Neutrophil (primary cell): ENCODE measurements around the gene POU4F2.

ENCODE experiments used
- H3K27ac ChIP-seq: fragments of 200-600 bp; sonication (generic); 2 replicates; pipeline ENCODE4 v1.5.1; 2016; ENCODE audit warnings: mild to moderate bottlenecking, moderate library complexity
- H3K27me3 ChIP-seq: fragments of 200-600 bp; sonication (generic); 2 replicates; pipeline ENCODE4 v1.6.0; 2016; ENCODE audit warnings: mild to moderate bottlenecking
- H3K36me3 ChIP-seq: fragments of 200-600 bp; sonication (generic); 2 replicates; pipeline ENCODE4 v1.5.1; 2017
- H3K4me1 ChIP-seq, 2 experiments: fragments of 200-600 bp in 1 of 2; sonication (generic) in 1 of 2; 1 replicate in 1 of 2; 2 replicates in 1 of 2; pipeline versions ENCODE4 v1.5.1 to v1.6.1; 2013 to 2016; ENCODE audit warnings: low read depth in 1 of 2, low read length in 1 of 2, mild to moderate bottlenecking in 1 of 2, moderate library complexity in 1 of 2; ENCODE audit not compliant: control insufficient read depth in 1 of 2, insufficient read depth in 1 of 2
- H3K4me3 ChIP-seq, 2 experiments: fragments of 200-600 bp in 1 of 2; sonication (generic) in 1 of 2; 1 replicate in 1 of 2; 2 replicates in 1 of 2; pipeline ENCODE4 v1.5.1; 2013 to 2016; ENCODE audit warnings: low read depth in 1 of 2, low read length in 1 of 2, mild to moderate bottlenecking in 1 of 2, moderate library complexity in 1 of 2
- H3K9me3 ChIP-seq: fragments of 200-600 bp; sonication (generic); 2 replicates; pipeline ENCODE4 v1.5.1; 2016
- TF ChIP-seq, protein P1 (sequence below): fragments of 200-600 bp; sonication (generic); IDR thresholded peaks from 2 replicates; pipeline ENCODE4 v1.5.1; 2016; ENCODE audit warnings: antibody characterized with exemption

Gene POU4F2

DNA sequence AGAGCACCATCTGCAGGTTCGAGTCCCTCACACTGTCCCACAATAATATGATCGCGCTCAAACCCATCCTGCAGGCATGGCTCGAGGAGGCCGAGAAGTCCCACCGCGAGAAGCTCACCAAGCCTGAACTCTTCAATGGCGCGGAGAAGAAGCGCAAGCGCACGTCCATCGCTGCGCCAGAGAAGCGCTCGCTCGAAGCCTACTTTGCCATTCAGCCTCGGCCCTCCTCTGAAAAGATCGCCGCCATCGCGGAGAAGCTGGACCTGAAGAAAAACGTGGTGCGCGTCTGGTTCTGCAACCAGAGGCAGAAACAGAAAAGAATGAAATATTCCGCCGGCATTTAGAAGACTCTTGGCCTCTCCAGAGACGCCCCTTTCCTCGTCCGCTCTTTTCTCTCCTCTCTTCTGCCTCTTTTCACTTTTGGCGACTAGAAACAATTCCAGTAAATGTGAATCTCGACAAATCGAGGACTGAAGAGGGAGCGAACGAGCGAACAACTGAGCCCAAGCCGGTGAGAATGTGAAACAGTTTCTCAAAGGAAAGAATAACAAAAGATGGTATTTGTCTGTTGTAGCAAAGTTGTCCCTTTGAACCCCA, 1.9 kb downstream of the POU4F2 start:
- Histone ChIP-seq H3K27ac (no peak overlapping the region), H3K9me3 (no peaks in the 10 kb centered on the region), H3K4me1 (no peaks in the 10 kb centered on the region), H3K27me3 (peaks cover 100% of the 10 kb centered on the region), H3K36me3 (no peaks in the 10 kb centered on the region), H3K4me3 (no peak overlapping the region)
- TF ChIP-seq, protein P1, sequence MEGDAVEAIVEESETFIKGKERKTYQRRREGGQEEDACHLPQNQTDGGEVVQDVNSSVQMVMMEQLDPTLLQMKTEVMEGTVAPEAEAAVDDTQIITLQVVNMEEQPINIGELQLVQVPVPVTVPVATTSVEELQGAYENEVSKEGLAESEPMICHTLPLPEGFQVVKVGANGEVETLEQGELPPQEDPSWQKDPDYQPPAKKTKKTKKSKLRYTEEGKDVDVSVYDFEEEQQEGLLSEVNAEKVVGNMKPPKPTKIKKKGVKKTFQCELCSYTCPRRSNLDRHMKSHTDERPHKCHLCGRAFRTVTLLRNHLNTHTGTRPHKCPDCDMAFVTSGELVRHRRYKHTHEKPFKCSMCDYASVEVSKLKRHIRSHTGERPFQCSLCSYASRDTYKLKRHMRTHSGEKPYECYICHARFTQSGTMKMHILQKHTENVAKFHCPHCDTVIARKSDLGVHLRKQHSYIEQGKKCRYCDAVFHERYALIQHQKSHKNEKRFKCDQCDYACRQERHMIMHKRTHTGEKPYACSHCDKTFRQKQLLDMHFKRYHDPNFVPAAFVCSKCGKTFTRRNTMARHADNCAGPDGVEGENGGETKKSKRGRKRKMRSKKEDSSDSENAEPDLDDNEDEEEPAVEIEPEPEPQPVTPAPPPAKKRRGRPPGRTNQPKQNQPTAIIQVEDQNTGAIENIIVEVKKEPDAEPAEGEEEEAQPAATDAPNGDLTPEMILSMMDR, result no peak

DNA sequence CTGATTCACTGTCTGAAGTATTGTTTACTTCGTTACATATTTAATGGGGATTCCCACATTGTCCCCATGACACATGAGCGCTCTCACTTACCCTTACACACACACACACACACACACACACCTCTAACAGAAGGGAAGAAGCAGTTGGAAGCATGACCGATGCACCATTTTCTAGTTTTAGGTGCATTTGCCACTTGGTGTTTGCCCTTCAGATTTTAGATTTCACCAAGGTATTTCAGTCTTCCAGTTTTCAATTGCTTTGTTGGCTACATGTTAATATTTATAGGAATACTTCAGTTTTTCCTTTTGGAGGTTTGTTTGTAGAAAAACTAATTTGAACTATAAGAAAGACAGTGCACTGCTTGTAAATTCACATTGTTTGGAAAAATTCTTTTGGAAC, 3.1 kb downstream of the POU4F2 start:
- H3K27ac ChIP-seq, result no peak overlapping the region
- TF ChIP-seq, protein P1, result no peak
- H3K9me3 ChIP-seq, result no peaks in the 10 kb centered on the region
- no peaks in the 10 kb centered on the region for H3K36me3 ChIP-seq
- H3K4me1 ChIP-seq, result no peaks in the 10 kb centered on the region
- H3K4me3 ChIP-seq, result no peak overlapping the region
- peaks cover 100% of the 10 kb centered on the region for H3K27me3 ChIP-seq

DNA sequence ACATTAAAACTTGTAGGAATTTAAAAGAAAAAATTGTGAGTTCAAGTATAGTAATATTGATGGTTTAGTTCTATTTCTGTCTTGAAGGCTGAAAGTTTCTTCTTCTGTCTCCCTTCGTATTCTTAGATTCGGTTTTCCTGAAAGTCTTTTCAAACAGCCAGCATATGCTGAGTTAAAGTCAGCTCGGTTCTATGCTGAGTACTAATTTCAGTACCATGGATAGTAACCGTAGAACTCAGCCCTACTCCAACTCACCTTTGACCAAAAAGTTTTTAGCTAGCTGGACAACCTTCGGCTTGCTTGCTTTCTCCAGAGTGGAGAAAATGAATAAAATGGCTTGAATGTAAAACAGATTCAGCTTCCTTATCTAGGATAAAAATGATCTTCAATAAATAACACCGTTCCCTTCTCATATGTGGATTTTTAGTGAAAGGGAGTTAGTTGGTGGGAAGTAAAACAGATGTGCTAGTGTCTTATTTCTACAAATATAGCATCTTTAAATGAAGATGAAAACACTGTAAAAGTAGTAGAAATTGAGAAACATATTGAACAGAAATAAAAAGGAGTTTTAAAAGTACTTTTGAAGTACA, 5.2 kb downstream of the POU4F2 start:
- Histone ChIP-seq H3K4me1 (no peaks in the 10 kb centered on the region), H3K27ac (no peak overlapping the region), H3K9me3 (no peaks in the 10 kb centered on the region), H3K36me3 (no peaks in the 10 kb centered on the region), H3K4me3 (no peak overlapping the region), H3K27me3 (peaks cover 100% of the 10 kb centered on the region)
- TF ChIP-seq, protein P1, result no peak

DNA sequence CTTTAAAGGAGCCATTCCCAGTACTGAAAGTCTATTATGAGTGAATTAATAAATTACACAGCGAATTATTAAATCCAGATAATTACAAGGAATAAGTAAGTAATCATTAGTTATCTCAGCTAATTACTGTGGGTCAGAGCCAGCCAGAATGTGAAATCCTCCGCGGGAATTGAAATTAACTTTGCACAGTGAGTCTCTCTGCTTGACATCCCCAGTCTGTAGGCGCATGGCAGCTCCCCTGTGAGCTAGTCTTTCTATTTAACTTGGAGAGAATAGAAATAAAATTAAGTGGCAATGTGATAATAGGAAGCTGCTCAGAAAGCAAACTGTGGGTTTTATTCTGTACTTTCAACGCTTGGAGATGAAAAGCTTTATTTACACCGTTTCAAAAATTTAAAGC, 7.2 kb downstream of the POU4F2 start:
- H3K4me3 ChIP-seq, result no peak overlapping the region
- TF ChIP-seq, protein P1, result no peak
- H3K36me3 ChIP-seq, result no peaks in the 10 kb centered on the region
- no peaks in the 10 kb centered on the region for H3K9me3 ChIP-seq
- no peaks in the 10 kb centered on the region for H3K4me1 ChIP-seq
- peaks cover 100% of the 10 kb centered on the region for H3K27me3 ChIP-seq
- H3K27ac ChIP-seq, result no peak overlapping the region

DNA sequence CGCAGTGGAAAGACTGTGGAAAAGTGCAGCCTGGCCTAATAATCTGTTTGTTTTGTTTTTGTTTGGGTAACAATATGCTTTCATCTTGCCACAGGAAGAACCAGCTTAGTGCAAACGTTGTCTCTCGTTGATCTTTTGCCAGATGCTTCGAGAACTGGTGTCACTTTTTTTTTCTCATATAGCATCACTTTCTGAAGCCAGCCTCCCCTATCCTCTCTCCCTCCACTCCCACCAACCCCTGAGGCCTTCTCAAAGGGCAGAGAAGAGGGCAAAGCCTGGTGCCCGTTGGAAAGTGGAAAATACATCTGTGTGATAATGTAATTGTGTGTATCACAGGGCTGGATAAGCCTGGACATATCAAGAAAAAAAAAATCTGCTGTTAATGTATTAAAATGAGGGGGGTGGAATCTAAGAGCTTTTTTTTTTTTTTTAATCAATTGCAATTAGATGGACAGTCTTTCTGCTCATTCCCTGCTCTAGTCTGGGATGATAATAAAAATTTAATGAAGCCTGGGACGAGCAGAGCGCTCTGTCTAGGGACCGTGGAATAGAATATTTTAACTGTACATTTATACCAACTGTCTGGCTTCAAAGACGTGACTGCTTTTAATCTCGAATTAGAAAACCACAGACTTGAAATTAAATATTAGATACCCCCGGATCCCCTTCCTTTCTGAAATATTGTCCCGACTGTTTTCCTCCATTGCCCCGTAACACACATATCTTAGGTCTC, 8.1 kb downstream of the POU4F2 start:
- TF ChIP-seq, protein P1, result no peak
- Histone ChIP-seq H3K4me3 (no peak overlapping the region), H3K36me3 (no peaks in the 10 kb centered on the region), H3K27ac (no peak overlapping the region), H3K4me1 (no peaks in the 10 kb centered on the region), H3K9me3 (no peaks in the 10 kb centered on the region), H3K27me3 (peaks cover 100% of the 10 kb centered on the region)
